HUES64 (cell line): ENCODE data around the gene MOK.
"Not testable (repeated sequence)": the region's sequence is repeated elsewhere in the genome, so short reads cannot be mapped to it uniquely, and the experiment has no call there.

Source experiments
- H3K27ac ChIP-seq: 2 replicates; pipeline ENCODE4 v1.7.0; 2013; ENCODE audit warnings: low read depth, low read length, inconsistent platforms
- H3K27me3 ChIP-seq: 2 replicates; pipeline ENCODE4 v1.6.1; 2013; ENCODE audit warnings: mild to moderate bottlenecking, low read length; ENCODE audit not compliant: insufficient read depth
- H3K36me3 ChIP-seq: 2 replicates; pipeline ENCODE4 v1.6.1; 2013; ENCODE audit warnings: mild to moderate bottlenecking, low read length; ENCODE audit not compliant: insufficient read depth
- H3K4me1 ChIP-seq: 2 replicates; pipeline ENCODE4 v1.6.1; 2013; ENCODE audit warnings: mild to moderate bottlenecking, low read length, moderate library complexity; ENCODE audit not compliant: insufficient read depth
- H3K4me3 ChIP-seq: 2 replicates; pipeline ENCODE4 v1.5.1; 2013; ENCODE audit warnings: mild to moderate bottlenecking, low read length, moderate library complexity
- H3K9ac ChIP-seq: 2 replicates; pipeline ENCODE4 v1.6.1; 2013; ENCODE audit warnings: mild to moderate bottlenecking, low read depth, low read length
- H3K9me3 ChIP-seq: 2 replicates; pipeline ENCODE4 v1.6.1; 2013; ENCODE audit warnings: low read depth, low read length; ENCODE audit not compliant: insufficient read depth
- WGBS: fragments of 150-250, 120-280 bp; methylation state at CpG from one replicate; pipeline ENCODE4 v1.1.7; 2013; ENCODE audit warnings: missing lambda C conversion rate; 5-methylcytosine and 5-hydroxymethylcytosine counted together

Gene MOK

GRCh38 chr14:102341566-102341965 is 36.6 kb upstream of the MOK start:
- H3K9me3 ChIP-seq, result no peaks in the 10 kb centered on the region
- no peaks in the 10 kb centered on the region for H3K27me3 ChIP-seq
- WGBS, result 93% methylated on average over 8 of the region's 8 CpGs
- H3K36me3 ChIP-seq, result peaks cover 65% of the 10 kb centered on the region
- no peak overlapping the region for H3K9ac ChIP-seq
- H3K4me3 ChIP-seq, result no peak overlapping the region
- H3K4me1 ChIP-seq, result no peaks in the 10 kb centered on the region
- no peak overlapping the region for H3K27ac ChIP-seq

GRCh38 chr14:102338724-102339123 is 33.8 kb upstream of the MOK start:
- Histone ChIP-seq H3K9me3 (no peaks in the 10 kb centered on the region), H3K27ac (peak overlapping the region; percentile 18; the same call in 1 of the 2 replicates), H3K4me3 (no peak overlapping the region), H3K9ac (no peak overlapping the region), H3K27me3 (no peaks in the 10 kb centered on the region), H3K4me1 (no peaks in the 10 kb centered on the region), H3K36me3 (peaks cover 62% of the 10 kb centered on the region)
- 89% methylated on average over 9 of the region's 9 CpGs for WGBS

GRCh38 chr14:102335163-102335562 is 30.2 kb upstream of the MOK start:
- H3K4me1 ChIP-seq, result no peaks in the 10 kb centered on the region
- H3K27ac ChIP-seq, result no peak overlapping the region
- H3K9me3 ChIP-seq, result no peaks in the 10 kb centered on the region
- H3K4me3 ChIP-seq, result no peak overlapping the region
- WGBS, result 93% methylated on average over 7 of the region's 7 CpGs
- no peak overlapping the region for H3K9ac ChIP-seq
- H3K27me3 ChIP-seq, result no peaks in the 10 kb centered on the region
- H3K36me3 ChIP-seq, result peaks cover 41% of the 10 kb centered on the region

GRCh38 chr14:102333795-102334705 is 29.1 kb upstream of the MOK start:
- Histone ChIP-seq H3K9ac (no peak overlapping the region), H3K9me3 (no peaks in the 10 kb centered on the region), H3K4me1 (no peaks in the 10 kb centered on the region), H3K27ac (no peak overlapping the region), H3K27me3 (no peaks in the 10 kb centered on the region), H3K4me3 (no peak overlapping the region), H3K36me3 (peaks cover 39% of the 10 kb centered on the region)
- WGBS, result 96% methylated on average over 12 of the region's 13 CpGs

GRCh38 chr14:102333390-102333789 is 28.4 kb upstream of the MOK start:
- H3K4me1 ChIP-seq, result no peaks in the 10 kb centered on the region
- no peaks in the 10 kb centered on the region for H3K9me3 ChIP-seq
- H3K27me3 ChIP-seq, result no peaks in the 10 kb centered on the region
- H3K27ac ChIP-seq, result no peak overlapping the region
- H3K4me3 ChIP-seq, result no peak overlapping the region
- 92% methylated on average over 7 of the region's 7 CpGs for WGBS
- H3K36me3 ChIP-seq, result peaks cover 35% of the 10 kb centered on the region
- H3K9ac ChIP-seq, result no peak overlapping the region

- H3K27ac ChIP-seq, result no peak overlapping the region
- H3K4me3 ChIP-seq, result no peak overlapping the region
- WGBS, result 95% methylated on average over 5 of the region's 8 CpGs
- H3K27me3 ChIP-seq, result no peaks in the 10 kb centered on the region
- H3K36me3 ChIP-seq, result peaks cover 19% of the 10 kb centered on the region
- H3K9ac ChIP-seq, result no peak overlapping the region
- H3K4me1 ChIP-seq, result no peaks in the 10 kb centered on the region
- H3K9me3 ChIP-seq, result no peaks in the 10 kb centered on the region
These were observed 25.8 kb upstream of the MOK start for GRCh38 chr14:102330806-102331205.

GRCh38 chr14:102329381-102329780 is 24.4 kb upstream of the MOK start:
- H3K36me3 ChIP-seq, H3K27me3 ChIP-seq, H3K4me1 ChIP-seq, H3K27ac ChIP-seq, H3K9me3 ChIP-seq, H3K9ac ChIP-seq, H3K4me3 ChIP-seq: not testable (repeated sequence)
- 96% methylated on average over 6 of the region's 6 CpGs for WGBS

- Histone ChIP-seq H3K27me3 (no peaks in the 10 kb centered on the region), H3K9me3 (no peaks in the 10 kb centered on the region), H3K27ac (no peak overlapping the region), H3K36me3 (peaks cover 3% of the 10 kb centered on the region; the same call in 1 of the 2 replicates), H3K4me1 (no peaks in the 10 kb centered on the region), H3K9ac (no peak overlapping the region), H3K4me3 (no peak overlapping the region)
- 95% methylated on average over 14 of the region's 14 CpGs for WGBS
These were observed 21.6 kb upstream of the MOK start for GRCh38 chr14:102326583-102326982.

GRCh38 chr14:102325791-102326345 is 20.9 kb upstream of the MOK start:
- Histone ChIP-seq H3K4me1 (no peaks in the 10 kb centered on the region), H3K4me3 (no peak overlapping the region), H3K27ac (no peak overlapping the region), H3K36me3 (peaks cover 3% of the 10 kb centered on the region; the same call in 1 of the 2 replicates), H3K27me3 (no peaks in the 10 kb centered on the region), H3K9ac (no peak overlapping the region), H3K9me3 (no peaks in the 10 kb centered on the region)
- WGBS, result 87% methylated on average over 9 of the region's 9 CpGs

GRCh38 chr14:102323102-102323501 is 18.1 kb upstream of the MOK start:
- no peak overlapping the region for H3K9ac ChIP-seq
- H3K27ac ChIP-seq, result no peak overlapping the region
- H3K4me3 ChIP-seq, result no peak overlapping the region
- H3K9me3 ChIP-seq, result no peaks in the 10 kb centered on the region
- WGBS, result 71% methylated on average over 8 of the region's 8 CpGs
- H3K36me3 ChIP-seq, result peaks cover 3% of the 10 kb centered on the region; the same call in 1 of the 2 replicates
- H3K4me1 ChIP-seq, result 0 out of 2 replicates have a peak, but pooled peaks cover 4% of the 10 kb centered on the region
- H3K27me3 ChIP-seq, result no peaks in the 10 kb centered on the region
